Mesenchymal stem cell (in vitro differentiated cells and primary cell): Measurements from ENCODE around the gene RNF150.

Experiments
- DNase-seq: peaks from one replicate; pipeline ENCODE4 v3.0.0-alpha.2; 2013
- H2AFZ ChIP-seq: one replicate; pipeline ENCODE4 v1.6.1; 2013; ENCODE audit warnings: low read depth, mild to moderate bottlenecking, control low read depth, inconsistent platforms, low read length, moderate library complexity
- H2AK5ac ChIP-seq: 2 replicates; pipeline ENCODE4 v1.6.1; 2013; ENCODE audit warnings: low read length, moderate library complexity, mild to moderate bottlenecking, inconsistent platforms; ENCODE audit not compliant: severe bottlenecking
- H2BK120ac ChIP-seq: one replicate; pipeline ENCODE4 v1.6.1; 2013; ENCODE audit warnings: low read depth, mild to moderate bottlenecking, inconsistent platforms, low read length, moderate library complexity
- H2BK12ac ChIP-seq, 2 experiments: one replicate each; pipeline ENCODE4 v1.6.1; 2013; ENCODE audit warnings: inconsistent platforms in 2 of 2, low read length in 2 of 2, mild to moderate bottlenecking in 2 of 2, moderate library complexity in 2 of 2, control low read depth in 1 of 2
- H2BK15ac ChIP-seq: one replicate; pipeline ENCODE4 v1.6.1; 2013; ENCODE audit warnings: mild to moderate bottlenecking, low read depth, inconsistent platforms; ENCODE audit not compliant: poor library complexity, severe bottlenecking
- H2BK5ac ChIP-seq: 2 replicates; pipeline ENCODE4 v1.6.1; 2013; ENCODE audit warnings: low read depth, mild to moderate bottlenecking, low read length, control low read depth, inconsistent platforms; ENCODE audit not compliant: poor library complexity, severe bottlenecking
- H3K14ac ChIP-seq, 2 experiments: one replicate each; pipeline ENCODE4 v1.6.1; 2013; ENCODE audit warnings: inconsistent platforms in 2 of 2, low read length in 2 of 2, control low read depth in 1 of 2, mild to moderate bottlenecking in 1 of 2, moderate library complexity in 1 of 2
- H3K18ac ChIP-seq, 2 experiments: one replicate each; pipeline ENCODE4 v1.6.1; 2013; ENCODE audit warnings: inconsistent platforms in 2 of 2, low read length in 2 of 2, control low read depth in 1 of 2, low read depth in 1 of 2, mild to moderate bottlenecking in 1 of 2
- H3K23ac ChIP-seq, 2 experiments: one replicate each; pipeline ENCODE4 v1.6.1; 2013; ENCODE audit warnings: inconsistent platforms in 2 of 2, low read length in 2 of 2, mild to moderate bottlenecking in 2 of 2, moderate library complexity in 2 of 2, control low read depth in 1 of 2
- H3K27ac ChIP-seq: 2 replicates; pipeline ENCODE4 v1.5.1; 2013; ENCODE audit warnings: mild to moderate bottlenecking, moderate library complexity, low read length, control low read depth, inconsistent platforms; ENCODE audit not compliant: poor library complexity, severe bottlenecking
- H3K27me3 ChIP-seq, 2 experiments: 2 replicates each; pipeline versions ENCODE4 v1.6.1 to v1.7.0; 2013; ENCODE audit warnings: low read length in 2 of 2, mild to moderate bottlenecking in 2 of 2, moderate library complexity in 2 of 2, control low read depth in 1 of 2, inconsistent platforms in 1 of 2; ENCODE audit not compliant: control insufficient read depth in 1 of 2, insufficient read depth in 1 of 2
- H3K36me3 ChIP-seq, 2 experiments: 2 replicates each; pipeline versions ENCODE4 v1.6.1 to v1.7.0; 2013; ENCODE audit warnings: low read length in 2 of 2, control low read depth in 1 of 2, inconsistent platforms in 1 of 2, low read depth in 1 of 2, mild to moderate bottlenecking in 1 of 2; ENCODE audit not compliant: insufficient read depth in 2 of 2, control insufficient read depth in 1 of 2
- H3K4ac ChIP-seq, 2 experiments: one replicate each; pipeline ENCODE4 v1.6.1; 2013; ENCODE audit warnings: inconsistent platforms in 2 of 2, low read length in 2 of 2, mild to moderate bottlenecking in 2 of 2, moderate library complexity in 2 of 2, control low read depth in 1 of 2, low read depth in 1 of 2
- H3K4me1 ChIP-seq: 2 replicates; pipeline ENCODE4 v1.6.1; 2013; ENCODE audit warnings: low read depth, low read length, control low read depth; ENCODE audit not compliant: control insufficient read depth, insufficient read depth
- H3K4me2 ChIP-seq: 2 replicates; pipeline ENCODE4 v1.6.1; 2013; ENCODE audit warnings: low read length, mild to moderate bottlenecking, inconsistent platforms; ENCODE audit not compliant: poor library complexity, severe bottlenecking
- H3K4me3 ChIP-seq, 2 experiments: 2 replicates each; pipeline versions ENCODE4 v1.5.1 to v1.7.0; 2013; ENCODE audit warnings: low read length in 2 of 2, mild to moderate bottlenecking in 2 of 2, control low read depth in 1 of 2, low read depth in 1 of 2; ENCODE audit not compliant: insufficient read depth in 1 of 2
- H3K79me1 ChIP-seq: replicated peaks from 2 replicates; pipeline ENCODE4 v1.6.1; 2013; ENCODE audit warnings: mild to moderate bottlenecking, control low read depth, low read length, inconsistent platforms; ENCODE audit not compliant: poor library complexity, severe bottlenecking
- H3K9ac ChIP-seq: 2 replicates; pipeline ENCODE4 v1.7.0; 2013; ENCODE audit warnings: mild to moderate bottlenecking, low read length, moderate library complexity
- H3K9me3 ChIP-seq: 2 replicates; pipeline ENCODE4 v1.7.0; 2013; ENCODE audit warnings: mild to moderate bottlenecking, low read length; ENCODE audit not compliant: control insufficient read depth
- H4K8ac ChIP-seq: one replicate; pipeline ENCODE4 v1.6.1; 2013; ENCODE audit warnings: inconsistent platforms, mild to moderate bottlenecking, low read length, moderate library complexity
- H4K91ac ChIP-seq: one replicate; pipeline ENCODE4 v1.6.1; 2013; ENCODE audit warnings: mild to moderate bottlenecking, low read length, inconsistent platforms
- WGBS: methylation state at CpG from one replicate; pipeline ENCODE4 v1.1.7; 2013; ENCODE audit warnings: mixed read lengths; 5-methylcytosine and 5-hydroxymethylcytosine counted together

RNF150 gene

DNA sequence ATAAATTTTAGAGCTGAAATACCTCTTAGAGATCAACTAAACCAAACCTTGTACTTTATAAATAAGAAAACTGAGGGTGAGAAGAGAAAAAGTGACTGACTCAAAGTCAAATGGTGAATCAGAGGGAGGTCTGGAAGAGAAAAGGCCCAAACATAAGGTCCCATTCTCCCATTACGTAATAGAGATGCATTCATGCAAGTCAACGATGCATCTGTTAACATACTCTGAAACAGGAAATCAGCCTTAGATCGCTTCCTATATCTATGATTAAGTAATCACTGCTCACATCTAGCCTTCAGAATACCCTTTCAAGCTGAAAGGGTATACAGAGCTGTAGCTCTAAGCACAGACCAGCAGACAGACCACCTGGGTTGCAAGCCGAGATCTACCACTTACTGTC lies 6.5 kb downstream of the RNF150 start:
- Histone ChIP-seq H3K36me3 (no peaks in the 10 kb centered on the region), H2BK5ac (no peak overlapping the region), H2AK5ac (no peak overlapping the region), H4K91ac (no peak overlapping the region), H3K18ac (no peak overlapping the region), H3K9me3 (no peaks in the 10 kb centered on the region), H3K27me3 (peaks cover 0 to 13% of the 10 kb centered on the region in 2 experiments), H3K23ac (no peak overlapping the region), H2BK12ac (no peak overlapping the region), H3K4me3 (no peak overlapping the region), H3K4me2 (no peak overlapping the region), H3K9ac (no peak overlapping the region), H3K4me1 (peaks cover 3% of the 10 kb centered on the region), H2BK120ac (no peak overlapping the region), H3K14ac (no peak overlapping the region), H3K79me1 (peaks cover 12% of the 10 kb centered on the region), H3K4ac (no peak overlapping the region), H3K27ac (no peak overlapping the region), H2AFZ (no peak overlapping the region), H2BK15ac (no peak overlapping the region), H4K8ac (no peak overlapping the region)
- no peak for DNase-seq
- 87% methylated on average over 4 of the region's 4 CpGs for WGBS

DNA sequence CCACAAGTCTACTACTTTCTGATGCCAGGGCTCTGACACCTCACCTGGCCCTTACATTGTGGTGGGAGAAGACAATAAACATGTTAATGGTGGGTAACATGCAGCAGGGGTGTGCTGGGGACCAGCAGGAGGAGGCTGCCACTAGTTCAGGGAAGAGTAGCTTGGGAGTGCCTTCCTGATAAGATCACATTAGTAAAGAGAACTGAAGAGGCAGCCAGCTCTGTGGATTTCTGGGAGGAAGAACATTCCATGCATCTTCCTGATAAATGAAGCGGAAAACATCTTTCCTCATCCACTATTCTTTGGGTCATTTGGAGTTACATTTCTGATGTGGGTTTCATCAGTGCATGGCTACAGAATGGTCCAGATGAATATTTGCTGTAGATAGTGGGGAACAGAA lies 9.0 kb downstream of the RNF150 start:
- H2BK5ac ChIP-seq = no peak overlapping the region
- no peak overlapping the region for H4K91ac ChIP-seq
- H3K18ac ChIP-seq = no peak overlapping the region
- no peak for DNase-seq
- H3K9ac ChIP-seq = no peak overlapping the region
- no CpG with 5 or more reads among the region's 1 CpG for WGBS
- H2BK15ac ChIP-seq = no peak overlapping the region
- no peak overlapping the region for H4K8ac ChIP-seq
- no peak overlapping the region for H3K4ac ChIP-seq
- H3K36me3 ChIP-seq = no peaks in the 10 kb centered on the region
- peaks cover 1% of the 10 kb centered on the region for H3K4me1 ChIP-seq
- peak overlapping the region; percentile 79 for H3K27ac ChIP-seq
- no peak overlapping the region for H3K4me3 ChIP-seq
- H3K27me3 ChIP-seq = no peaks in the 10 kb centered on the region
- peaks cover 16% of the 10 kb centered on the region for H3K79me1 ChIP-seq
- H2AFZ ChIP-seq = no peak overlapping the region
- H2AK5ac ChIP-seq = no peak overlapping the region
- no peak overlapping the region for H2BK120ac ChIP-seq
- H3K23ac ChIP-seq = no peak overlapping the region
- no peak overlapping the region for H2BK12ac ChIP-seq
- H3K9me3 ChIP-seq = no peaks in the 10 kb centered on the region
- H3K14ac ChIP-seq = no peak overlapping the region
- H3K4me2 ChIP-seq = no peak overlapping the region

DNA sequence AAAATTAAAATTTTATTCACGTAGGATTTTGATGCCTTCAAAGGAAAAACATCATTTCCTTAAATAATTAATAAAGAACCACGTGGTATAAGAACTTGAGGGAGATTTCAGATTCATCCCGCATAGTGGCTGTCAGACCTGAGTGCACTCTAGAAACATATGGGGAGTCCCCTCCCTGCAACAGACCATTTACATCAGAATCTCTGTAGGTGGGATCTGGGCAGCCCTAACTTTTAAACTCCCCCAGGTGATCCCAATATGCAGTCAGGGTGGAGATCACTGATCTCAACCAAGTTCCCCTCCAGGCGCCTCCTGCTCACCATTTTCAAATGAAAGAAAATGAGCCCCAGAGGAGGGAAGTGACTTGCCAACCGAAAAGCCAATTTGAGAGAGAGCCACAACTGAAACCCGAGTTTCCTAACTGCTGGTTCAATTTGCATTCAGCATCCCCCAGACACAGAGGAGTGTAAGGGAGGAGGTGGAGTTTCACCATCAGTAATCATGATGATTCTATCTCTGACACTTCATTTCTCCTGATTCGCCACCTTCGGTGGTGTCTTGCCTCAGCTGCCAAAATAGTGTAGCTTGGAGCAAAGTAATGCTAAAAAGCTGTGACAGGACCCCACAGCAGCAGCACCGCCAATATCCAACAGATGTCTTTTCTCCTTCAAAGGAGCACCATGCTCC lies 11.4 kb downstream of the RNF150 start:
- H2BK12ac ChIP-seq = no peak overlapping the region
- no peak overlapping the region for H2BK5ac ChIP-seq
- H4K91ac ChIP-seq = no peak overlapping the region
- H3K4me1 ChIP-seq = peaks cover 1% of the 10 kb centered on the region
- H3K79me1 ChIP-seq = peaks cover 14% of the 10 kb centered on the region
- DNase-seq = no peak
- 82% methylated on average over 8 of the region's 9 CpGs for WGBS
- no peak overlapping the region for H2BK120ac ChIP-seq
- no peak overlapping the region for H3K14ac ChIP-seq
- H2BK15ac ChIP-seq = no peak overlapping the region
- H4K8ac ChIP-seq = no peak overlapping the region
- no peak overlapping the region for H3K4ac ChIP-seq
- H3K9ac ChIP-seq = no peak overlapping the region
- no peak overlapping the region for H2AFZ ChIP-seq
- H3K18ac ChIP-seq = no peak overlapping the region
- no peaks in the 10 kb centered on the region for H3K36me3 ChIP-seq
- H3K23ac ChIP-seq = no peak overlapping the region
- no peak overlapping the region for H3K4me2 ChIP-seq
- no peak overlapping the region for H3K27ac ChIP-seq
- no peak overlapping the region for H3K4me3 ChIP-seq
- H3K9me3 ChIP-seq = no peaks in the 10 kb centered on the region
- H3K27me3 ChIP-seq = no peaks in the 10 kb centered on the region
- H2AK5ac ChIP-seq = peak overlapping the region; percentile 81

DNA sequence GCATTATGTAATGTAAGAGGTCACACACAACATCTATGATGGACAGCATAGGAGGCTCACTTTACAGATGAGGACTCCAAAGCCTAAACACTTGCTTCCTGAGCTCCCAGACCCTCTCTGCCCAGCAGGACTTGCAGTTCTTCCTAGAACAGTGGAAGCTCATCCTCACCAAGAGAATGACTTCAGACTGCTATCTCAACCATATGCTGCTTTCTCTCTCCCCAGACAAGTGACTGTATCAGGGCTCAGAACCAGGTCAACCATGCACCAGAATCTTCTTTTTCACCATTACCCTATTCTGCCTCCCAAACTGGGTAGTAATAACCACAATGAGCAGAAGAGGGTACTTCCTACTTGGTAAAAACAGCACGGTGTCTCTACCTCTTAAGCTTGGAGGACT lies 12.2 kb downstream of the RNF150 start:
- Histone ChIP-seq H3K27ac (no peak overlapping the region), H3K4ac (no peak overlapping the region), H3K27me3 (no peaks in the 10 kb centered on the region), H2BK5ac (no peak overlapping the region), H3K4me3 (no peak overlapping the region), H2AFZ (no peak overlapping the region), H2BK120ac (no peak overlapping the region), H3K4me1 (peaks cover 1% of the 10 kb centered on the region), H3K23ac (no peak overlapping the region), H3K36me3 (no peaks in the 10 kb centered on the region), H3K9ac (no peak overlapping the region), H4K8ac (no peak overlapping the region), H3K14ac (no peak overlapping the region), H3K79me1 (peaks cover 14% of the 10 kb centered on the region), H3K9me3 (no peaks in the 10 kb centered on the region), H2BK12ac (no peak overlapping the region), H4K91ac (no peak overlapping the region), H3K4me2 (no peak overlapping the region), H2BK15ac (no peak overlapping the region), H2AK5ac (no peak overlapping the region), H3K18ac (no peak overlapping the region)
- DNase-seq = no peak
- WGBS = 94% methylated on average over 1 of the region's 1 CpG
